HEK293 (cell line): ENCODE results near the gene MVD.

Experiments
- CTCF ChIA-PET: fragments of 350-600 bp; formaldehyde crosslinking; extraction: SDS; loops from one replicate; lab custom pipeline; 2021; ENCODE audit warnings: antibody characterized with exemption; lab: Yijun Ruan, JAX
- POLR2A ChIA-PET: fragments of 300-600 bp; formaldehyde crosslinking; extraction: SDS; loops from one replicate; lab custom pipeline; 2020; ENCODE audit warnings: antibody characterized with exemption, inconsistent platforms; lab: Yijun Ruan, JAX
- H3K27ac ChIP-seq: fragments of 200-500 bp; sonication (Bioruptor generic); 2 replicates; pipeline ENCODE4 v1.5.1; 2014; ENCODE audit warnings: low read depth, low read length, control low read depth, inconsistent platforms; ENCODE audit errors: extremely low read depth
- H3K36me3 ChIP-seq, 2 experiments: fragments of 200-500 bp in 1 of 2; sonication (Bioruptor generic) in 1 of 2; 1 replicate in 1 of 2; 2 replicates in 1 of 2; pipeline ENCODE4 v1.5.1; 2014 to 2017; ENCODE audit warnings: inconsistent platforms in 2 of 2, low read length in 2 of 2; ENCODE audit not compliant: control insufficient read depth in 2 of 2, insufficient read depth in 1 of 2
- H3K4me1 ChIP-seq: fragments of 200-500 bp; sonication (Bioruptor generic); 2 replicates; pipeline ENCODE4 v1.5.1; 2014; ENCODE audit warnings: mild to moderate bottlenecking, low read length, inconsistent platforms; ENCODE audit not compliant: control insufficient read depth, insufficient read depth
- H3K4me3 ChIP-seq: 2 replicates; pipeline ENCODE4 v1.5.1; 2011; ENCODE audit warnings: low read depth, mild to moderate bottlenecking, control low read depth, low read length, moderate library complexity
- H3K9me3 ChIP-seq: fragments of 200-500 bp; sonication (Bioruptor generic); 2 replicates; pipeline ENCODE4 v1.5.1; 2014; ENCODE audit warnings: low read depth, low read length, inconsistent platforms; ENCODE audit not compliant: control insufficient read depth, insufficient read depth
- GFI1B ChIP-seq: fragments of 450-650 bp; formaldehyde crosslinking; IDR thresholded peaks from 2 replicates; pipeline ENCODE4 v1.5.1; 2016; ENCODE audit warnings: missing biosample characterization, missing genetic modification characterization
- KLF9 ChIP-seq: fragments of 450-650 bp; formaldehyde crosslinking; IDR thresholded peaks from 2 replicates; pipeline ENCODE4 v1.5.1; 2016; ENCODE audit warnings: missing biosample characterization, missing genetic modification characterization, low read depth
- ZBTB1 ChIP-seq: fragments of 450-650 bp; formaldehyde crosslinking; IDR thresholded peaks from 2 replicates; pipeline ENCODE4 v1.5.1; 2016; ENCODE audit warnings: missing biosample characterization, missing genetic modification characterization
- ZBTB17 ChIP-seq: fragments of 450-650 bp; formaldehyde crosslinking; IDR thresholded peaks from 2 replicates; pipeline ENCODE4 v1.5.1; 2016; ENCODE audit warnings: missing biosample characterization, missing genetic modification characterization
- ZBTB8A ChIP-seq: fragments of 450-650 bp; formaldehyde crosslinking; IDR thresholded peaks from 2 replicates; pipeline ENCODE4 v1.5.1; 2016; ENCODE audit warnings: missing biosample characterization, missing genetic modification characterization
- ZFP69B ChIP-seq: fragments of 450-650 bp; formaldehyde crosslinking; IDR thresholded peaks from 2 replicates; pipeline ENCODE4 v1.5.1; 2016; ENCODE audit warnings: missing biosample characterization, missing genetic modification characterization
- ZNF112 ChIP-seq: fragments of 450-650 bp; formaldehyde crosslinking; IDR thresholded peaks from 2 replicates; pipeline ENCODE4 v1.5.0; 2017; ENCODE audit warnings: missing biosample characterization, missing genetic modification characterization
- ZNF140 ChIP-seq: fragments of 450-650 bp; formaldehyde crosslinking; IDR thresholded peaks from 2 replicates; pipeline ENCODE4 v1.5.1; 2016; ENCODE audit warnings: missing biosample characterization, missing genetic modification characterization
- ZNF175 ChIP-seq: fragments of 450-650 bp; formaldehyde crosslinking; IDR thresholded peaks from 2 replicates; pipeline ENCODE4 v1.5.1; 2016; ENCODE audit warnings: missing biosample characterization, missing genetic modification characterization
- ZNF239 ChIP-seq: fragments of 450-650 bp; formaldehyde crosslinking; IDR thresholded peaks from 2 replicates; pipeline ENCODE4 v1.5.1; 2016; ENCODE audit warnings: missing biosample characterization, missing genetic modification characterization
- ZNF394 ChIP-seq: fragments of 450-650 bp; formaldehyde crosslinking; IDR thresholded peaks from 2 replicates; pipeline ENCODE4 v1.5.1; 2016; ENCODE audit warnings: missing biosample characterization, missing genetic modification characterization, mild to moderate bottlenecking, moderate library complexity, borderline replicate concordance
- ZNF521 ChIP-seq: fragments of 450-650 bp; formaldehyde crosslinking; IDR thresholded peaks from 2 replicates; pipeline ENCODE4 v1.5.1; 2017; ENCODE audit warnings: missing biosample characterization, mild to moderate bottlenecking, missing genetic modification characterization
- ZNF560 ChIP-seq: fragments of 450-650 bp; formaldehyde crosslinking; IDR thresholded peaks from 2 replicates; pipeline ENCODE4 v1.5.1; 2017; ENCODE audit warnings: missing biosample characterization, missing genetic modification characterization, borderline replicate concordance
- ZNF677 ChIP-seq: fragments of 450-650 bp; IDR thresholded peaks from 2 replicates; pipeline ENCODE4 v1.5.0; 2018; ENCODE audit warnings: missing biosample characterization, mild to moderate bottlenecking, missing genetic modification characterization, moderate library complexity
- TF ChIP-seq, protein P1 (sequence below): fragments of 450-650 bp; formaldehyde crosslinking; IDR thresholded peaks from 2 replicates; pipeline ENCODE4 v1.5.1; 2016; ENCODE audit warnings: missing biosample characterization, missing genetic modification characterization
- TF ChIP-seq, protein P2 (sequence below): fragments of 450-650 bp; formaldehyde crosslinking; IDR thresholded peaks from 2 replicates; pipeline ENCODE4 v1.5.1; 2016; ENCODE audit warnings: missing biosample characterization, missing genetic modification characterization, low read depth
- TF ChIP-seq, protein P3 (sequence below): fragments of 450-650 bp; IDR thresholded peaks from 2 replicates; pipeline ENCODE4 v1.5.1; 2018; ENCODE audit warnings: missing biosample characterization, missing genetic modification characterization
- TF ChIP-seq, protein P4 (sequence below): fragments of 450-650 bp; formaldehyde crosslinking; IDR thresholded peaks from 2 replicates; pipeline ENCODE4 v1.5.1; 2017; ENCODE audit warnings: missing biosample characterization, missing genetic modification characterization
- TF ChIP-seq, protein P5 (sequence below): fragments of 450-650 bp; formaldehyde crosslinking; IDR thresholded peaks from 2 replicates; pipeline ENCODE4 v1.5.1; 2016; ENCODE audit warnings: missing biosample characterization, missing genetic modification characterization

MVD gene

DNA sequence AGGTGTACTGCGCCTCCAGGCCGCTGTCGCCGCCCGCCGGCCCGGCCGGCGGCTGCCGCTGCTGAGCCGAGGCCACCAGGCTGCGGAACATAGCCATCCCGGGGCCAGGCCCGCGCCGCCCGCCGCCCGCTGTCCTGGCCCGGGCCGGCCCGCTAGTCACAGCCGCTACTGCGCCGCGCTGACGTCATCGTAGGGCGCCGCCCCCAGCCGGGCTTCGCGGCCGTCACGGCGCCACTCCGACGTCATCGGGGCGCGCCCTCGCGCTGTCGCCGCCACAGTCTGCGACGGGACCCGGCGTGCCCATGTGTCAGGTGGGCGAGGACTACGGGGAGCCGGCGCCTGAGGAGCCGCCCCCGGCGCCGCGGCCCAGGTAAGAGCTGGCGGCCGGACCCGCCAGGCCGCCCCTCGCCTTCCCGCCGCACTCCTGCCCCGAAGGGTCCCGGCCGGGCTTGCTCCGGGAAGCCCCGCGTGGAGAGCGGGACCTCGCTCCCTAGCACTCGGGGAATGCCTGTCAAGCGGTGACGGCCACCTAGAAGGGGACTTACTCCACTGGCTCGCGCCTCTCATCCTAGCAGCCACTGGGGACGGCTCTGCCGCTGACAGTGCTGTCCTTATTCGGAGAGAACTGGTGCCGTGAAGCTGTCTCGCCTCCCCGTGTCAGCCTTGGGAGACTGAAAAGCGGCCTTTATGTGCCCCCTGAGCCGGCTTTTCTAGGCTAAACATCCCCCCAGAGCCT is 43.5 kb upstream of the MVD start, which contains the start of the genes CTU2 and RNF166 (continued):
- no peak for TF ChIP-seq ZNF677
- peak; percentile 59; the same call in 1 of the 2 replicates for TF ChIP-seq KLF9 (tag by site-specific recombination)
- 0 out of 2 replicates have a peak, but pooled peaks have one; percentile 18 for TF ChIP-seq ZFP69B (tag by site-specific recombination)
- TF ChIP-seq, protein P1, sequence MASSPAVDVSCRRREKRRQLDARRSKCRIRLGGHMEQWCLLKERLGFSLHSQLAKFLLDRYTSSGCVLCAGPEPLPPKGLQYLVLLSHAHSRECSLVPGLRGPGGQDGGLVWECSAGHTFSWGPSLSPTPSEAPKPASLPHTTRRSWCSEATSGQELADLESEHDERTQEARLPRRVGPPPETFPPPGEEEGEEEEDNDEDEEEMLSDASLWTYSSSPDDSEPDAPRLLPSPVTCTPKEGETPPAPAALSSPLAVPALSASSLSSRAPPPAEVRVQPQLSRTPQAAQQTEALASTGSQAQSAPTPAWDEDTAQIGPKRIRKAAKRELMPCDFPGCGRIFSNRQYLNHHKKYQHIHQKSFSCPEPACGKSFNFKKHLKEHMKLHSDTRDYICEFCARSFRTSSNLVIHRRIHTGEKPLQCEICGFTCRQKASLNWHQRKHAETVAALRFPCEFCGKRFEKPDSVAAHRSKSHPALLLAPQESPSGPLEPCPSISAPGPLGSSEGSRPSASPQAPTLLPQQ (tag by site-specific recombination), result peak; percentile 67
- peak; percentile 63 for TF ChIP-seq ZBTB8A
- TF ChIP-seq, protein P2, sequence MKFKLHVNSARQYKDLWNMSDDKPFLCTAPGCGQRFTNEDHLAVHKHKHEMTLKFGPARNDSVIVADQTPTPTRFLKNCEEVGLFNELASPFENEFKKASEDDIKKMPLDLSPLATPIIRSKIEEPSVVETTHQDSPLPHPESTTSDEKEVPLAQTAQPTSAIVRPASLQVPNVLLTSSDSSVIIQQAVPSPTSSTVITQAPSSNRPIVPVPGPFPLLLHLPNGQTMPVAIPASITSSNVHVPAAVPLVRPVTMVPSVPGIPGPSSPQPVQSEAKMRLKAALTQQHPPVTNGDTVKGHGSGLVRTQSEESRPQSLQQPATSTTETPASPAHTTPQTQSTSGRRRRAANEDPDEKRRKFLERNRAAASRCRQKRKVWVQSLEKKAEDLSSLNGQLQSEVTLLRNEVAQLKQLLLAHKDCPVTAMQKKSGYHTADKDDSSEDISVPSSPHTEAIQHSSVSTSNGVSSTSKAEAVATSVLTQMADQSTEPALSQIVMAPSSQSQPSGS (tag by site-specific recombination), result peak; percentile 88

DNA sequence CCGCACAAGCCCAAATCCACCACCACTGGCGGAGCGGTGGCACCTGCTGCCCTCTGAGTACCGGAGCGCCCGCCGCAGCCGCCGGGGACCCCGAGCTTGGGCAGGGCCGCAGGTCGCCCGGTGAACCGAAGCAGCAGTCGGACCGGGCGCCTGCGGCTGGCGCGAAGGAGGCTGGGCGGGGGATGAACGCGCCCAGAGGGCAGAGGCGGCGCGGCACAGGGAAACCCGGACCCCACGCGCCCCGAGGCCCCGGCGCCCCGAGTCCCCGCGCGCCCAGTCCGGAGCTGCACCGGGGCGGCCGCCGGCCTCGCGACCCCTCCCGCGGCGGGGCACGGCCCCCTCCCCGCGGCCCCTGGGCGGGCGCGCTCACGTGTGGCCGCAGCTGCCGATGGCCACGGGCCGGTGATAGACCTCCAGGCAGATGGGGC is 42.9 kb upstream of the MVD start:
- peak overlapping the region; percentile 75 for H3K4me3 ChIP-seq
- POLR2A ChIA-PET, result interaction anchor here (0.8 to 1.5 kb wide), 3 partner anchors 9 to 43 kb away, joined by 3 read pairs; partner anchors contain the start of gene MVD

DNA sequence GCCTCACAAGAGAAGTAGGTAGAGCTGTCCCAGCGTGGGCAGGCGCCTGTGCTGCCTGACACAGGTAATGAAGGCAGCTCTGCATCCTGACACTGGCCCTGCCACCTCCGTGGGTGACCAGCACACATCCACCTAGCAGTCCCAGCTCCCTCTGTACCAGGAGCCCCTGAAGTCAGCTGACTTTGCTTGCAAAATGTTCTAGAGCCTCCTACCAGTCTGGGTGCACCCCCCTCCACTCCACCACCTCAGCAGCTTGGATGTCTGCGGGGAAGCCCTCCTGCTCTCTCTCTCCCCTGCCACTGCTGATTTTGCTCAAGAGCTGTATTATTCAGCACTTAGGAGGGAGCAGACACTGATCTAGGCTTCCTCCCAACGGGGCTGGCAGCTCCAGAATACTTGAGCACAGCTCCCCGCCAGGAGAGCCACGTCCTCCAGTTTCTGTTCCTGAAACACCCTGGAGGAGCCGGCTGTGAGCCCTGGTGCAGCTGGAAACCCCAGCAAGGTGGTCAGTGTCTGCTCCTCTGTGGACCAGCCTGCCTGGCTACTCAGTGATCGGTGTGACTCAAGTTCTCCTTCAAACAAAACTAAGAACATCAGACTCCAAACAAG is 42.3 kb upstream of the MVD start:
- H3K4me1 ChIP-seq, result no peaks in the 10 kb centered on the region
- no peaks in the 10 kb centered on the region for H3K9me3 ChIP-seq
- peak overlapping the region; percentile 70; the same call in 1 of the 2 replicates for H3K27ac ChIP-seq
- H3K36me3 ChIP-seq, result peaks cover 0 to 25% of the 10 kb centered on the region in 2 experiments; a peak in 1 of 3 replicates
- TF ChIP-seq KLF9 (tag by site-specific recombination) (no peak), ZBTB17 (tag by site-specific recombination) (no peak), ZNF521 (tag by site-specific recombination) (no peak), ZBTB1 (no peak)
- TF ChIP-seq, protein P3, sequence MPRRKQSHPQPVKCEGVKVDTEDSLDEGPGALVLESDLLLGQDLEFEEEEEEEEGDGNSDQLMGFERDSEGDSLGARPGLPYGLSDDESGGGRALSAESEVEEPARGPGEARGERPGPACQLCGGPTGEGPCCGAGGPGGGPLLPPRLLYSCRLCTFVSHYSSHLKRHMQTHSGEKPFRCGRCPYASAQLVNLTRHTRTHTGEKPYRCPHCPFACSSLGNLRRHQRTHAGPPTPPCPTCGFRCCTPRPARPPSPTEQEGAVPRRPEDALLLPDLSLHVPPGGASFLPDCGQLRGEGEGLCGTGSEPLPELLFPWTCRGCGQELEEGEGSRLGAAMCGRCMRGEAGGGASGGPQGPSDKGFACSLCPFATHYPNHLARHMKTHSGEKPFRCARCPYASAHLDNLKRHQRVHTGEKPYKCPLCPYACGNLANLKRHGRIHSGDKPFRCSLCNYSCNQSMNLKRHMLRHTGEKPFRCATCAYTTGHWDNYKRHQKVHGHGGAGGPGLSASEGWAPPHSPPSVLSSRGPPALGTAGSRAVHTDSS, result no peak
- TF ChIP-seq, protein P4, sequence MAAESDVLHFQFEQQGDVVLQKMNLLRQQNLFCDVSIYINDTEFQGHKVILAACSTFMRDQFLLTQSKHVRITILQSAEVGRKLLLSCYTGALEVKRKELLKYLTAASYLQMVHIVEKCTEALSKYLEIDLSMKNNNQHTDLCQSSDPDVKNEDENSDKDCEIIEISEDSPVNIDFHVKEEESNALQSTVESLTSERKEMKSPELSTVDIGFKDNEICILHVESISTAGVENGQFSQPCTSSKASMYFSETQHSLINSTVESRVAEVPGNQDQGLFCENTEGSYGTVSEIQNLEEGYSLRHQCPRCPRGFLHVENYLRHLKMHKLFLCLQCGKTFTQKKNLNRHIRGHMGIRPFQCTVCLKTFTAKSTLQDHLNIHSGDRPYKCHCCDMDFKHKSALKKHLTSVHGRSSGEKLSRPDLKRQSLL (tag by site-specific recombination), result peak; percentile 65; the same call in 1 of the 2 replicates
- H3K4me3 ChIP-seq, result peak overlapping the region; percentile 75
- ChIA-PET CTCF (interaction anchor here (0.8 to 1.6 kb wide), 3 partner anchors 24 to 42 kb away, joined by 3 to 6 read pairs (median 4); partner anchors contain the start of gene MVD), POLR2A (interaction anchor here (0.8 to 1.5 kb wide), 2 partner anchors 8 to 14 kb away, joined by 3 read pairs; no protein-coding TSS in a partner anchor)

More for the DNA sequence above, 42.9 kb upstream of the MVD start:
- H3K4me1 ChIP-seq, result no peaks in the 10 kb centered on the region
- CTCF ChIA-PET, result interaction anchor here (1.6 kb wide), 1 partner anchor 31 kb away, joined by 6 read pairs; no protein-coding TSS in a partner anchor
- peak overlapping the region; percentile 70; the same call in 1 of the 2 replicates for H3K27ac ChIP-seq
- no peaks in the 10 kb centered on the region for H3K9me3 ChIP-seq
- peaks cover 0 to 23% of the 10 kb centered on the region in 2 experiments; a peak in 1 of 3 replicates for H3K36me3 ChIP-seq
- no peak for TF ChIP-seq ZNF239
- no peak for TF ChIP-seq ZNF112 (tag by site-specific recombination)
- no peak for TF ChIP-seq ZNF560
- no peak for TF ChIP-seq ZNF175 (tag by site-specific recombination)
- no peak for TF ChIP-seq GFI1B (tag by site-specific recombination)
- TF ChIP-seq ZNF140 (tag by site-specific recombination), result no peak
- TF ChIP-seq, protein P5, sequence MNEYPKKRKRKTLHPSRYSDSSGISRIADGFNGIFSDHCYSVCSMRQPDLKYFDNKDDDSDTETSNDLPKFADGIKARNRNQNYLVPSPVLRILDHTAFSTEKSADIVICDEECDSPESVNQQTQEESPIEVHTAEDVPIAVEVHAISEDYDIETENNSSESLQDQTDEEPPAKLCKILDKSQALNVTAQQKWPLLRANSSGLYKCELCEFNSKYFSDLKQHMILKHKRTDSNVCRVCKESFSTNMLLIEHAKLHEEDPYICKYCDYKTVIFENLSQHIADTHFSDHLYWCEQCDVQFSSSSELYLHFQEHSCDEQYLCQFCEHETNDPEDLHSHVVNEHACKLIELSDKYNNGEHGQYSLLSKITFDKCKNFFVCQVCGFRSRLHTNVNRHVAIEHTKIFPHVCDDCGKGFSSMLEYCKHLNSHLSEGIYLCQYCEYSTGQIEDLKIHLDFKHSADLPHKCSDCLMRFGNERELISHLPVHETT, result no peak
- no peak for TF ChIP-seq ZNF394
